Measurements from ENCODE around the gene TJP3.

The TJP3 gene

GRCh38 chr19:3687774-3688706 is 20.1 kb upstream of the TJP3 start:
- peaks cover 1% of the 10 kb centered on the region; the same call in 1 of the 2 replicates for H3K36me3 ChIP-seq (ENCODE audit: control insufficient read depth, insufficient read depth, low read length)
- DNase-seq (ENCODE audit: extremely low read depth, insufficient read length) = peak; percentile 70
- no peaks in the 10 kb centered on the region for H3K27me3 ChIP-seq (replicated peaks; ENCODE audit: control insufficient read depth, insufficient read depth, low read length)
- TF ChIP-seq, protein P1, sequence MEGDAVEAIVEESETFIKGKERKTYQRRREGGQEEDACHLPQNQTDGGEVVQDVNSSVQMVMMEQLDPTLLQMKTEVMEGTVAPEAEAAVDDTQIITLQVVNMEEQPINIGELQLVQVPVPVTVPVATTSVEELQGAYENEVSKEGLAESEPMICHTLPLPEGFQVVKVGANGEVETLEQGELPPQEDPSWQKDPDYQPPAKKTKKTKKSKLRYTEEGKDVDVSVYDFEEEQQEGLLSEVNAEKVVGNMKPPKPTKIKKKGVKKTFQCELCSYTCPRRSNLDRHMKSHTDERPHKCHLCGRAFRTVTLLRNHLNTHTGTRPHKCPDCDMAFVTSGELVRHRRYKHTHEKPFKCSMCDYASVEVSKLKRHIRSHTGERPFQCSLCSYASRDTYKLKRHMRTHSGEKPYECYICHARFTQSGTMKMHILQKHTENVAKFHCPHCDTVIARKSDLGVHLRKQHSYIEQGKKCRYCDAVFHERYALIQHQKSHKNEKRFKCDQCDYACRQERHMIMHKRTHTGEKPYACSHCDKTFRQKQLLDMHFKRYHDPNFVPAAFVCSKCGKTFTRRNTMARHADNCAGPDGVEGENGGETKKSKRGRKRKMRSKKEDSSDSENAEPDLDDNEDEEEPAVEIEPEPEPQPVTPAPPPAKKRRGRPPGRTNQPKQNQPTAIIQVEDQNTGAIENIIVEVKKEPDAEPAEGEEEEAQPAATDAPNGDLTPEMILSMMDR (IDR thresholded peaks at IDR 0.05; ENCODE audit: insufficient read depth, low read length, poor library complexity, severe bottlenecking) = no peak
- H3K4me3 ChIP-seq (replicated peaks; ENCODE audit: low read depth, low read length) = peak overlapping the region; percentile 62

GRCh38 chr19:3690551-3691371 is 17.4 kb upstream of the TJP3 start:
- no peak for DNase-seq (ENCODE audit: extremely low read depth, insufficient read length)
- Histone ChIP-seq H3K27me3 (replicated peaks; ENCODE audit: control insufficient read depth, insufficient read depth, low read length) (no peaks in the 10 kb centered on the region), H3K36me3 (ENCODE audit: control insufficient read depth, insufficient read depth, low read length) (peaks cover 2% of the 10 kb centered on the region; the same call in 1 of the 2 replicates), H3K4me3 (replicated peaks; ENCODE audit: low read depth, low read length) (no peak overlapping the region)
- TF ChIP-seq, protein P1 (IDR thresholded peaks at IDR 0.05; ENCODE audit: insufficient read depth, low read length, poor library complexity, severe bottlenecking) = no peak

GRCh38 chr19:3691372-3691716 is 16.8 kb upstream of the TJP3 start:
- H3K4me3 ChIP-seq (replicated peaks; ENCODE audit: low read depth, low read length) = no peak overlapping the region
- peaks cover 2% of the 10 kb centered on the region; the same call in 1 of the 2 replicates for H3K36me3 ChIP-seq (ENCODE audit: control insufficient read depth, insufficient read depth, low read length)
- DNase-seq (ENCODE audit: extremely low read depth, insufficient read length) = no peak
- TF ChIP-seq, protein P1 (IDR thresholded peaks at IDR 0.05; ENCODE audit: insufficient read depth, low read length, poor library complexity, severe bottlenecking) = no peak
- H3K27me3 ChIP-seq (replicated peaks; ENCODE audit: control insufficient read depth, insufficient read depth, low read length) = no peaks in the 10 kb centered on the region

GRCh38 chr19:3691726-3692125 is 16.5 kb upstream of the TJP3 start:
- no peak for DNase-seq (ENCODE audit: extremely low read depth, insufficient read length)
- TF ChIP-seq, protein P1 (IDR thresholded peaks at IDR 0.05; ENCODE audit: insufficient read depth, low read length, poor library complexity, severe bottlenecking) = no peak
- H3K27me3 ChIP-seq (replicated peaks; ENCODE audit: control insufficient read depth, insufficient read depth, low read length) = no peaks in the 10 kb centered on the region
- H3K36me3 ChIP-seq (ENCODE audit: control insufficient read depth, insufficient read depth, low read length) = peaks cover 2% of the 10 kb centered on the region; the same call in 1 of the 2 replicates
- H3K4me3 ChIP-seq (replicated peaks; ENCODE audit: low read depth, low read length) = no peak overlapping the region

DNA sequence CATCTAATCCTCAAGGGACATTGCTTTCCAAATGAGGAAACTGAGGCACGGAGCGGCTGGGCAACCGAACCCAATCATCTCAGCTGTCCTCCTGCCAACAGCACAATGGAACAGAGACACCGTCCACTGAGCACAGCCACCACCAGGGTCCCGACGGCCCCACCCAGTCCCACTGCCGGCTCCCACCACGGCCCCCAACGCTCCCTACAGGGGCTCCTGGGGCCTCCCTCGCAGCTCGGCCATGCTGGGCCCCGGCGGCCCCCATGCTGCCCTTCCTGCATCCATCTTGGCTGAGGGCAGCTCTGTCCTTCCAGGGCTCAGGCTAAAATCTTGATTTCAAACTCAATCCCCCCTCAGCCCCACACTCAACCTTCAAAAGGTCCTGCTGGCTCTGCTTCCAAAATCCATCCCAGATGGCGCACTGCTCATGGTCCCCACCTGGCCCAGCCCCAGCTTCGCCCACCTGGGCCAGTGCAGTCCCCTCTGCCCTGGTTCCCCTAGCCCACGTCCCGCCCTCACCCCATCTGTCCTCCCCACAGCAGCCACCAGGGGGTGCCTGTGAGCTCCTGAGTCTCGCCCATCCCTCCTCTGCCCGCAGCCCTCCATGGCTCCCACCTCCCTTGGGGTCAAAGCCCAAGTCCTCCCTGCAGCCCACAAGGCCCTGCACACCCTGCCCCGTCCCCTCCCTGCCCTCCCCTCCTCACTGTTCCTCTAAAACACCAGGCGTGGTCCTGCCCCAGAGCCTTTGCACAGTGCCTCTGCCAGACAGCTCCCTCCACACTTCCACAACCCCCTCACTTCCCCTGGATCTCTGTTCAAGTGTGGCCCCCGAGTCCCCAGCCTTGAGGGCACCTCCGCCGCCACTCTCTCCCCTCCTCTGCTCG is 15.8 kb upstream of the TJP3 start:
- TF ChIP-seq, protein P1 (IDR thresholded peaks at IDR 0.05; ENCODE audit: insufficient read depth, low read length, poor library complexity, severe bottlenecking) = peak; percentile 75
- Histone ChIP-seq H3K27me3 (replicated peaks; ENCODE audit: control insufficient read depth, insufficient read depth, low read length) (no peaks in the 10 kb centered on the region), H3K36me3 (ENCODE audit: control insufficient read depth, insufficient read depth, low read length) (peaks cover 2% of the 10 kb centered on the region; the same call in 1 of the 2 replicates), H3K4me3 (replicated peaks; ENCODE audit: low read depth, low read length) (no peak overlapping the region)
- no peak for DNase-seq (ENCODE audit: extremely low read depth, insufficient read length)
